Measurements from ENCODE around the gene SEC24B.

The SEC24B gene

DNA sequence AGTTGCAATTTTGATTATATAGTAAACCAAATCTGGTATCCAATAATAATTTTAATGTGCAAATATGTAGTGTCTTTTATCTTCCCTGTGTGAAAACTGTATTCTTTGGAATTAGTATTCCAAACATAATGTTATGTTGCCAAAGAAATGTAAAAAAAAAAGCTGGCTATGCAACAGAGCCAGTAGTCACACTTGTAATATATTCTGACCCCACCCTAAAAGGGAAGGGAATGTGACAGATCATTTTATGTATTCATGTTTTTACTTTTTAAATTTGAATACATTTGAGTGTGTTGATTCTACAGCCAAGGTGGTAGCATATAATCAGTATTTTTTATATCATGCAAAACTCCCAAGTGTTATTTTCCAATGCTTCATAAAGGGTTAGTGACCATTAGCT lies 98.6 kb downstream of the SEC24B start:
- TF ChIP-seq, protein P1, sequence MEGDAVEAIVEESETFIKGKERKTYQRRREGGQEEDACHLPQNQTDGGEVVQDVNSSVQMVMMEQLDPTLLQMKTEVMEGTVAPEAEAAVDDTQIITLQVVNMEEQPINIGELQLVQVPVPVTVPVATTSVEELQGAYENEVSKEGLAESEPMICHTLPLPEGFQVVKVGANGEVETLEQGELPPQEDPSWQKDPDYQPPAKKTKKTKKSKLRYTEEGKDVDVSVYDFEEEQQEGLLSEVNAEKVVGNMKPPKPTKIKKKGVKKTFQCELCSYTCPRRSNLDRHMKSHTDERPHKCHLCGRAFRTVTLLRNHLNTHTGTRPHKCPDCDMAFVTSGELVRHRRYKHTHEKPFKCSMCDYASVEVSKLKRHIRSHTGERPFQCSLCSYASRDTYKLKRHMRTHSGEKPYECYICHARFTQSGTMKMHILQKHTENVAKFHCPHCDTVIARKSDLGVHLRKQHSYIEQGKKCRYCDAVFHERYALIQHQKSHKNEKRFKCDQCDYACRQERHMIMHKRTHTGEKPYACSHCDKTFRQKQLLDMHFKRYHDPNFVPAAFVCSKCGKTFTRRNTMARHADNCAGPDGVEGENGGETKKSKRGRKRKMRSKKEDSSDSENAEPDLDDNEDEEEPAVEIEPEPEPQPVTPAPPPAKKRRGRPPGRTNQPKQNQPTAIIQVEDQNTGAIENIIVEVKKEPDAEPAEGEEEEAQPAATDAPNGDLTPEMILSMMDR (IDR thresholded peaks at IDR 0.05): no peak

DNA sequence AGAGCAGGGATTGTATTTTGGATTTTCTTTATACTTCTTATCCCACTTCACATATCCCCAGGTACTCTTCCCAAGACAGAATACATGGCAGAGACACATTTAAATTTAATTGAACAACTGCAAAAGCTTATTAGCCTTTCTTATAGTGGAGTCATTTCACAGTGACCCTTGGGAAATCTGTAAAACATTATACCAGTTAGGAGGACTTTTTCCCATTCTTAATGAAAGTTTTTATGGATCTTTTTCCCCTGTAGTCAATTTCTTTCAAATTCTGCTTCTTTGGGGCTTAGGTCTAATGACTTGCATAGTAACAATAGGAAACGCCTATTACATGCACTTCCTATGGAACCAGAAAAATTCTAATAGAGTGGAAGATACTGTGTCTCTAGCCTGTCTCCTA lies 111.8 kb downstream of the SEC24B start:
- TF ChIP-seq, protein P1 (IDR thresholded peaks at IDR 0.05): no peak

DNA sequence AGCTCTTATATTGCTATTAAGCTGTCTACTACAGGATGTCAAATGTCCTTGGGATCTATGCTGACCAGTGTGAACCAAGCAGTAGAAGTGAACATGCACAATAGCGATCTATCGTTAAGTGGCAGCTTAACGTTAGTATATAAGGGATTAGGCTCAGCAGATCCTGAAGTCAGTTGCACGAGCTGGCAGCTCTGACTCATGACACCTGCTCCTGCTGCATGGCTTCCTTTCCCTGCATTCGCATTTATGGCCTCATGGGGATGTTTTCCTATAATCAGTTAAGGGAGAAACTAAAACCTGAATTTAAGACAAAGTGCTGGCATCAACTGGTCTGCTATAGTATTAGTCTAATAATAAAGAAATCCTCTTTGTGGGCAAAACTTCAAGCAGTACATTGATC lies 113.8 kb downstream of the SEC24B start:
- TF ChIP-seq, protein P1 (IDR thresholded peaks at IDR 0.05): no peak

DNA sequence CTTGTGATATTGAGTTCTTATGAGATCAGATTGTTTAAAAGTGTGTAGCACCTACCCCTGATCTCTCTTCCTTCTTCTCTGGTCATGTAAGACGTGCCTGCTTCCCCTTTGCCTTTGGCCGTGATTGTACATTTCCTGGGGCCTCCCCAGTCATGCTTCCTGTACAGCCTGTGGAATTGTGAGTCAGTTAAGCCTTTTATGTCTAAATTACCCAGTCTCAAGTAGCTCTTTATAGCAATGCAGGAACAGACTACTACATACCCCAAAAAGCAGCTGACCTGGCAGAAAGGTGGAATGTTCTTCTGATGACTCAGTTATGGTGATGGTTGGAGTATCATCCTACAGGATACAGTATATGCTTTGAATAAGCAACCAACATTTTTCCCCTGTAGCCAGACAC lies 115.0 kb downstream of the SEC24B start:
- TF ChIP-seq, protein P1 (IDR thresholded peaks at IDR 0.05): no peak

DNA sequence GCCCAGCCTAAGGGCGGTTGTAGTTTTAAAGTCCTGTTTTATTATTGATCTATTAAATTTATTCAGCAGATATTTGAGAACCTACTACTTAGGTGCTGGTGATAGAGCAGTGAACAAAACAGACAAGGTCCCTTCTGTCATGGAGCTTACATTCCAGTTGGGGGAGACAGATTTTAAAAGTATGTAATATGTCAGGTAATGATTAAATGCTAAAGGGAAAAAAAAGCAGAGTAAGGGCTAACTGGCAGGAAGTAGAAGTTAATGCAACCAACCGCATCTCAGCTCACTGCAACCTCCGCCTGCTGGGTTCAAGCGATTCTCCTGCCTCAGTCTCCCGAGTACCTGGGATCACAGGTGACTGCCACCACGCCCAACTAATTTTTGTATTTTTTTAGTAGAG lies 118.6 kb downstream of the SEC24B start:
- TF ChIP-seq, protein P1 (IDR thresholded peaks at IDR 0.05): no peak

DNA sequence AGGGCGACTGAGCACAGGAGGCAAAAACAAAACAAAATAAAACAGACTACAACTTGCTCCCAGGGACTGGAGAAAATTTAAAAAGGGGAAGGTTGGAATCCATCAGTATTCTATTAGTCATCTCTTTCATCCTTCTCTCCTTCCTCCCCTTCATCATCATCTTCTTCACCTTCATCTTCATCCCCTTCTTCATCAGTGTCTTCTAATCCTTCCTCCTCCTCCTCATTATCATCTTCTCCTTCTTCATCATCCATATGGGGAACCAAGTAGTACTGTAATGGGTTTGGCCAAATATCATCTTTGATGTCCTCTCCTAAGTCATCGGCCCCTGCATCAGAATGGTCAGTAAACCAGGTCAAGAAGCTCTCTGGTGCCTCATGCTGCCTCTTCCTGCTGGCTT lies 119.5 kb downstream of the SEC24B start:
- TF ChIP-seq, protein P1 (IDR thresholded peaks at IDR 0.05): no peak

DNA sequence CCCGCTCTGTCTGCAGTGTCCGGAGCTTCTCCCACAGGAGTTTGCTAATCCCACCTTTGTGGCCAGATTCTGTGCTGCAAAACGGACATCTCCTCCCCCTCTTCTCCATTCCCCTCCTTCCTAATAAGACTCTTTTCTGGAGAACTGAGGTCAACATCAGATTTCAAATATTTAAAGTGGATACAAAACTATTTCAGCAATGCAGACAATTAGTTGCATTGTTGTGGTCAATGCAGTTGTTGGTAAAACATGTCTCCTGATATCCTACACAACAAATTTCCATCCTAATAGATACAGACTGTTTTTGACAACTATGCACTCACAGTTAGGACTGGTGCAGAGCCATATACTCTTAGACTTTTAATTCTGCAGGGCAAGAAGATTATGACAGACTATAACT lies 121.4 kb downstream of the SEC24B start:
- TF ChIP-seq, protein P1 (IDR thresholded peaks at IDR 0.05): no peak

DNA sequence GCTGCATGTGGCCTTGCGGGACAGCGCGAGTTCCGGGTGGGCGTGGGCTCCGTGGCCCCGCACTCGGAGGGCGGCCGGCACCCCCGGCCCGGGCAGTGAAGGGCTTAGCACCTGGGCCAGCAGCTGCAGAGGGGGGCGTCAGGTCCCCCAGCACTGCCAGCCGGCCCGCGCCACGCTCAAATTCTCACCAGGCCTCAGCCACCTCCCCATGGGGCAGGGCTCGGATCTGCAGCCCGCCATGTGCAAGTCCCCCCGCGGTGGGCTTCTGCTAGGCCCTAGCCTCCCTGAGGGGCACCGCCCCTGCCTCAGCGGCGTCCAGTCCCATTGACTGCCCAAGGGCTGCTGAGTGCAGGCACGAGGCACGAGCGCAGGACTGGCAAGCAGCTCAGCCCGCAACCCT lies 123.8 kb downstream of the SEC24B start:
- TF ChIP-seq, protein P1 (IDR thresholded peaks at IDR 0.05): no peak
